Activated B cell treated with CpG ODN at 0.5 μM for 24 hours (primary cell): ENCODE measurements around the gene HSD3B7. TPM values are rescaled to one million over a fixed set of nuclear protein-coding genes. Genes with fewer than 3 reads are reported as not detected.

ENCODE experiments used
- ATAC-seq: fragments of 200-7000 bp; cut with Tn5 transposase; one replicate; pipeline ENCODE4 v1.10.0; 2021; ENCODE audit warnings: low read depth, mild to moderate bottlenecking, moderate library complexity
- CTCF ChIA-PET: fragments of 350-600 bp; sonication (Branson Sonifier 250); formaldehyde crosslinking; loops from one replicate; lab custom pipeline; 2021; ENCODE audit warnings: antibody characterized with exemption; lab: Charles Lee
- POLR2A ChIA-PET: fragments of 350-600 bp; sonication (Branson Sonifier 250); formaldehyde crosslinking; loops from one replicate; lab custom pipeline; 2021; ENCODE audit warnings: antibody characterized with exemption; lab: Charles Lee
- DNase-seq: peaks from one replicate; pipeline ENCODE4 v3.0.0; 2022
- H3K27ac Mint-ChIP-seq: one replicate; pipeline ENCODE4 v1.8.0; 2020; ENCODE audit warnings: mixed read lengths
- H3K27me3 Mint-ChIP-seq: one replicate; pipeline ENCODE4 v1.8.0; 2021; ENCODE audit warnings: mixed read lengths
- H3K36me3 Mint-ChIP-seq: one replicate; pipeline ENCODE4 v1.8.0; 2021; ENCODE audit warnings: low read depth, mixed read lengths
- H3K4me1 Mint-ChIP-seq: one replicate; pipeline ENCODE4 v1.8.0; 2021; ENCODE audit warnings: mixed read lengths
- H3K4me3 Mint-ChIP-seq: one replicate; pipeline ENCODE4 v1.8.0; 2020; ENCODE audit warnings: mild to moderate bottlenecking, mixed read lengths
- H3K9me3 Mint-ChIP-seq: one replicate; pipeline ENCODE4 v1.8.0; 2020; ENCODE audit warnings: mixed read lengths
- CTCF ChIP-seq: fragments of 200-600 bp; IDR thresholded peaks from one replicate; pipeline ENCODE4 v1.8.0; 2022; ENCODE audit warnings: antibody characterized with exemption, mild to moderate bottlenecking
- intact Hi-C: fragments of 100-400 bp; cut with micrococcal nuclease; formaldehyde crosslinking; loops from one replicate; pipeline ENCODE4 v1.15.1; 2024
- total RNA-seq: library from RNA; stranded (reverse); gene quantifications from 2 replicates; pipeline ENCODE4 v1.2.3, GENCODE V29; 2022

Gene HSD3B7
- total RNA-seq, 1 donor from 2014 or later = 1.3 TPM

GRCh38 chr16:30944352-30944751, 40.7 kb upstream of the HSD3B7 start:
- no peak for TF ChIP-seq CTCF
- no peak overlapping the region for H3K27ac Mint-ChIP-seq
- H3K4me1 Mint-ChIP-seq = peaks cover 18% of the 10 kb centered on the region
- POLR2A ChIA-PET = interaction anchor here (0.9 kb wide), 1 partner anchor 13 kb away, joined by 3 read pairs; the partner anchor contains the start of gene SETD1A
- peaks cover 12% of the 10 kb centered on the region for H3K36me3 Mint-ChIP-seq
- DNase-seq = no peak
- intact Hi-C loops = no loop called here
- no peak for ATAC-seq
- H3K4me3 Mint-ChIP-seq = no peak overlapping the region
- CTCF ChIA-PET = interaction anchor here (0.6 kb wide), 1 partner anchor 214 kb away, joined by 3 read pairs; no protein-coding TSS in a partner anchor
- H3K27me3 Mint-ChIP-seq = no peaks in the 10 kb centered on the region
- no peaks in the 10 kb centered on the region for H3K9me3 Mint-ChIP-seq

GRCh38 chr16:30946671-30947540, 38.1 kb upstream of the HSD3B7 start:
- ATAC-seq (no peak), DNase-seq (no peak)
- TF ChIP-seq CTCF = no peak
- CTCF ChIA-PET = no interaction called here
- no peak overlapping the region for H3K4me3 Mint-ChIP-seq
- peaks cover 29% of the 10 kb centered on the region for H3K4me1 Mint-ChIP-seq
- no peaks in the 10 kb centered on the region for H3K27me3 Mint-ChIP-seq
- intact Hi-C loops = no loop called here
- no peak overlapping the region for H3K27ac Mint-ChIP-seq
- POLR2A ChIA-PET = interaction anchor here (0.6 kb wide), 1 partner anchor 171 kb away, joined by 5 read pairs; the partner anchor contains the start of gene KAT8
- H3K36me3 Mint-ChIP-seq = peaks cover 18% of the 10 kb centered on the region
- H3K9me3 Mint-ChIP-seq = no peaks in the 10 kb centered on the region

- H3K4me3 Mint-ChIP-seq = no peak overlapping the region
- POLR2A ChIA-PET = interaction anchor here (0.6 kb wide), 1 partner anchor 170 kb away, joined by 5 read pairs; the partner anchor contains the start of gene KAT8
- H3K36me3 Mint-ChIP-seq = peaks cover 16% of the 10 kb centered on the region
- ATAC-seq = no peak
- H3K9me3 Mint-ChIP-seq = no peaks in the 10 kb centered on the region
- TF ChIP-seq CTCF = no peak
- no peak for DNase-seq
- CTCF ChIA-PET = no interaction called here
- peaks cover 24% of the 10 kb centered on the region for H3K4me1 Mint-ChIP-seq
- intact Hi-C loops = no loop called here
- H3K27me3 Mint-ChIP-seq = no peaks in the 10 kb centered on the region
- no peak overlapping the region for H3K27ac Mint-ChIP-seq
Observed at GRCh38 chr16:30947541-30947858, 37.5 kb upstream of the HSD3B7 start.

- peak; percentile 26 for ATAC-seq
- peak overlapping the region; percentile 92 for H3K4me3 Mint-ChIP-seq
- ChIA-PET CTCF (no interaction called here), POLR2A (interaction anchor here (0.6 to 1.3 kb wide), 3 partner anchors 134 to 246 kb away, joined by 3 to 5 read pairs (median 3); partner anchors contain the start of gene KAT8)
- DNase-seq = peak; percentile 37
- peak overlapping the region; percentile 86 for H3K27ac Mint-ChIP-seq
- intact Hi-C loops = loop anchor here (2.0 kb wide), 1 partner anchor 195 kb away; no protein-coding TSS in a partner anchor
- H3K36me3 Mint-ChIP-seq = peaks cover 16% of the 10 kb centered on the region
- H3K4me1 Mint-ChIP-seq = peaks cover 20% of the 10 kb centered on the region
- no peaks in the 10 kb centered on the region for H3K9me3 Mint-ChIP-seq
- no peaks in the 10 kb centered on the region for H3K27me3 Mint-ChIP-seq
- no peak for TF ChIP-seq CTCF
Observed at GRCh38 chr16:30947859-30948666, 36.9 kb upstream of the HSD3B7 start.
